ENCODE measurements around the gene SLITRK3.
"Not testable (repeated sequence)": the region's sequence is repeated elsewhere in the genome, so short reads cannot be mapped to it uniquely, and the experiment has no call there.

SLITRK3 gene

DNA sequence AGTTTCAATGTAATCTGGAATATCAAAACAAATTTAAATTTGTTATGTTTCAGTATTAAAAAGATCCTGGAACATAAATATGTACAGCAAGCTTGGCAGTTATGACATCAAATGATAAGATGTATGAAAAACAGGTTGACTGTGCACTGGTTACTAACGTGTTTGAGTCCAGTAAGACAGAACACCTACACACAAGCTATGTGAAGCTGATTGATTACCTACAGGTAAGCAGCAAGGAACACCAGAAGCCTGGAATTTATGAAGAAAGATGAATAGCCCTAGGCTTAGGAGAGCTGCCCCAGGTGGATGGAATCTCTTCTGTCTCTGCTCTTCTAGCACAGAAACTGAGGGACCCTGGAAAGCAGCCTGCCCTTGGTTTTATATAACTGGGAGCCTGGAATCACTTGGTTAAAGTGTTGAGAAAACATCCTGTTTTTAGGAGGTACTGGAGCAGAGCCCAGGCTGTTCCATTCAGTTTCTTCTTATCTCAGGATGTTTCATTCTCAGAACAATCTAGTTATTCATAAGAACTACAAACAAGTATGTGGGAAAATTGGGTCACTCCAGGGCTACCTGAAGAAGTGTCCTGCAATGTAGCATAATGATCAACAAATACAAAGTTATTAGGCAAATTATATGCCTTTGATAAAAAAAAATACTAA, 36.3 kb downstream of the SLITRK3 start:
- TF ChIP-seq, protein P1, sequence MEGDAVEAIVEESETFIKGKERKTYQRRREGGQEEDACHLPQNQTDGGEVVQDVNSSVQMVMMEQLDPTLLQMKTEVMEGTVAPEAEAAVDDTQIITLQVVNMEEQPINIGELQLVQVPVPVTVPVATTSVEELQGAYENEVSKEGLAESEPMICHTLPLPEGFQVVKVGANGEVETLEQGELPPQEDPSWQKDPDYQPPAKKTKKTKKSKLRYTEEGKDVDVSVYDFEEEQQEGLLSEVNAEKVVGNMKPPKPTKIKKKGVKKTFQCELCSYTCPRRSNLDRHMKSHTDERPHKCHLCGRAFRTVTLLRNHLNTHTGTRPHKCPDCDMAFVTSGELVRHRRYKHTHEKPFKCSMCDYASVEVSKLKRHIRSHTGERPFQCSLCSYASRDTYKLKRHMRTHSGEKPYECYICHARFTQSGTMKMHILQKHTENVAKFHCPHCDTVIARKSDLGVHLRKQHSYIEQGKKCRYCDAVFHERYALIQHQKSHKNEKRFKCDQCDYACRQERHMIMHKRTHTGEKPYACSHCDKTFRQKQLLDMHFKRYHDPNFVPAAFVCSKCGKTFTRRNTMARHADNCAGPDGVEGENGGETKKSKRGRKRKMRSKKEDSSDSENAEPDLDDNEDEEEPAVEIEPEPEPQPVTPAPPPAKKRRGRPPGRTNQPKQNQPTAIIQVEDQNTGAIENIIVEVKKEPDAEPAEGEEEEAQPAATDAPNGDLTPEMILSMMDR (IDR thresholded peaks at IDR 0.05; ENCODE audit: insufficient read depth, low read length, poor library complexity, severe bottlenecking), result no peak
- DNase-seq (ENCODE audit: extremely low read depth, insufficient read length), result no peak

DNA sequence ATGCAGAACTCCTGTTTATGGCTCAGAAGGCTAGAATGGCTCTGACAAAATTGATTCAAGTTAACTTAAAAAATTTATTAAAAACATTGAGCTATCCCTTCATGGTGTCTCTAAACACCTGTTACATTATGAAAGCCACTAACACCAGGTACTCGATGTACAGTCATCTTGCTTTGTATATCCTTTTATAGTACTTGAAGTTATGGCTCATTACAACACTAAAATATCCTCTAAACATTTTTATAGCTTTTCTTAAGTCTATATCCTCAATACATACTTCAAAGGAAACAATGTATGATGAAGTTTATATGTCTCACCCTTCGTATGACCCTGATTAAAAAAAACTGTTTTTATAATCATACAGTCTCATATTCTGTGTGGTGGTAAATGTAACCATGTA, 38.2 kb downstream of the SLITRK3 start:
- Histone ChIP-seq H3K27me3 (replicated peaks; ENCODE audit: control insufficient read depth, insufficient read depth, low read length) (no peaks in the 10 kb centered on the region), H3K36me3 (ENCODE audit: control insufficient read depth, insufficient read depth, low read length) (no peaks in the 10 kb centered on the region), H3K4me3 (replicated peaks; ENCODE audit: low read depth, low read length) (no peak overlapping the region)
- TF ChIP-seq, protein P1 (IDR thresholded peaks at IDR 0.05; ENCODE audit: insufficient read depth, low read length, poor library complexity, severe bottlenecking), result no peak
- DNase-seq (ENCODE audit: extremely low read depth, insufficient read length), result no peak

More for the DNA sequence above, 36.3 kb downstream of the SLITRK3 start:
- no peaks in the 10 kb centered on the region for H3K36me3 ChIP-seq (ENCODE audit: control insufficient read depth, insufficient read depth, low read length)
- no peak overlapping the region for H3K4me3 ChIP-seq (replicated peaks; ENCODE audit: low read depth, low read length)
- no peaks in the 10 kb centered on the region for H3K27me3 ChIP-seq (replicated peaks; ENCODE audit: control insufficient read depth, insufficient read depth, low read length)

DNA sequence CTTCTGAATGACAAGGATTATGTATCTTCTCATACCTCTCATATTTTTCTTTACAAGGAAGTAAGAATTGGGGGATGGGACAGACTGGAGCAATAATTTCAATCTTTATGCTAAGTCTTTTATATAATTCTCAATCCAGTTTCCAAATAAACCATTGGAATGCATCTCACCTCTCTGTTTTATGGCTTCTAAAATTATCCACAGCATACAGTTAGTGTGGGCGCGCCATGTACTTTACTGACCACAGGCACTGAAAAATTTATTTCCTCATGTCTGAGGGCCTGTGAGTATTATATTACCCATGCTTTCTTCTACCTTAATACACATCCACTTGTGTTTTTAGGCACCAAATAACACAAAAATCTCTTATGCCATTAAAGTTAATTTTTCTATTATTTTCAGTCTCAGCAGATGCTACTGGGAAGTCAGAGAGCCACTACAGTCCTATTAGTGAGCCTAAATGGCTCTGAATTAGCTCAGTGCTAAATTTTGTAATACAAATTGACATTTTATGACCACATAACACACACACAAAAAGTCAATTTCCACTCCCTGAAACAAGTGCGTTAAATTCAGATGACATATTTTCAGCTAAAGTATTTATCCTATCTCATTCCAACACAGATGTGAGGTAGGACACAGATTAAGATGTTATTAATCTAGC, 39.3 kb downstream of the SLITRK3 start:
- TF ChIP-seq, protein P1 (IDR thresholded peaks at IDR 0.05; ENCODE audit: insufficient read depth, low read length, poor library complexity, severe bottlenecking), result no peak
- H3K4me3 ChIP-seq (replicated peaks; ENCODE audit: low read depth, low read length), result no peak overlapping the region
- no peaks in the 10 kb centered on the region for H3K36me3 ChIP-seq (ENCODE audit: control insufficient read depth, insufficient read depth, low read length)

DNA sequence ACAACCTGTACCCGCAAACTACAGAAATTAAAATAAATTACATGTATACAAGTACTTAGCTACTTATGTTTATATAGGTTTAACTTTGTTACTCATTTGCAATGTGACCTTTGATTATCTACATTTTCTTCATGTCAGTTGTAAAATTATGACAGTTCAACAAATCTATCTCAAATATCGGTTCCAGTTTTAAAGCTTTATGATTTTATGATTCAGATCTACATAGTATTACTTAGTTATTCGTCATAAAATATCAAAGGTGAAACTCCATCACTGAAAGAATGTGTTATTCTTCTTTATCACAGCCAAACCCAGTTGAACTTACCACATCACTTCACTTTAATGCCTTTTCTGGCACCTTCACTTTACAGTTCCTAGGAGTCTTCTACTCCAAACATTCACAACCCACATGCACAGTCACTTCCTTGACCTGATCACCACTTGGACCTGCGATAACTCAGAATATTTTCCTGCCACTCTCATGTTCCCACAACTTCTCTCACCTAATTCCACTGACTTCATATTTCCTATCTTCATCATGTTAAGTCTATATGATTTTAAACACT, 47.2 kb downstream of the SLITRK3 start:
- no peak for DNase-seq (ENCODE audit: extremely low read depth, insufficient read length)
- no peaks in the 10 kb centered on the region for H3K36me3 ChIP-seq (ENCODE audit: control insufficient read depth, insufficient read depth, low read length)
- no peaks in the 10 kb centered on the region for H3K27me3 ChIP-seq (replicated peaks; ENCODE audit: control insufficient read depth, insufficient read depth, low read length)
- H3K4me3 ChIP-seq (replicated peaks; ENCODE audit: low read depth, low read length), result no peak overlapping the region
- TF ChIP-seq, protein P1 (IDR thresholded peaks at IDR 0.05; ENCODE audit: insufficient read depth, low read length, poor library complexity, severe bottlenecking), result no peak

More for the DNA sequence above, 39.3 kb downstream of the SLITRK3 start:
- no peaks in the 10 kb centered on the region for H3K27me3 ChIP-seq (replicated peaks; ENCODE audit: control insufficient read depth, insufficient read depth, low read length)
- no peak for DNase-seq (ENCODE audit: extremely low read depth, insufficient read length)

DNA sequence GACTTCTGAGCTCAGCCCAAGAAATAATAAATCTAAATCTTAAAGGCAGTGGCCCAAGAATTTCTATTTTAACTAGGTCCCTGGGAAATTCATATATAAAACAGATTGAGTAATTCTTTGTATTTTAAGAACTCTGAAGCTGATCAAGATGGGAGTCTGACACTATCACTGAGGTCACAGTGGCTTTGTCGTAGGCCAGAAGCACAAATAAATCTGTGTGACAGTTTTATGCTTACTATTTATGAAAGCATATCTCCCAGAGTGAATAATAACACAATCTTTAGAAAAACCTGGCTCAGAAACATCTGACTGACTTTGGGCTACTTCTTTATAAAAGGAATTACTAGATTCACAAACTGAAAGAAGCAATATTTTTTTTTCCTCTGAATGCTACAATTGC, 51.9 kb downstream of the SLITRK3 start:
- no peak for DNase-seq (ENCODE audit: extremely low read depth, insufficient read length)
- Histone ChIP-seq H3K27me3 (replicated peaks; ENCODE audit: control insufficient read depth, insufficient read depth, low read length) (no peaks in the 10 kb centered on the region), H3K4me3 (replicated peaks; ENCODE audit: low read depth, low read length) (no peak overlapping the region), H3K36me3 (ENCODE audit: control insufficient read depth, insufficient read depth, low read length) (no peaks in the 10 kb centered on the region)
- TF ChIP-seq, protein P1 (IDR thresholded peaks at IDR 0.05; ENCODE audit: insufficient read depth, low read length, poor library complexity, severe bottlenecking), result no peak

DNA sequence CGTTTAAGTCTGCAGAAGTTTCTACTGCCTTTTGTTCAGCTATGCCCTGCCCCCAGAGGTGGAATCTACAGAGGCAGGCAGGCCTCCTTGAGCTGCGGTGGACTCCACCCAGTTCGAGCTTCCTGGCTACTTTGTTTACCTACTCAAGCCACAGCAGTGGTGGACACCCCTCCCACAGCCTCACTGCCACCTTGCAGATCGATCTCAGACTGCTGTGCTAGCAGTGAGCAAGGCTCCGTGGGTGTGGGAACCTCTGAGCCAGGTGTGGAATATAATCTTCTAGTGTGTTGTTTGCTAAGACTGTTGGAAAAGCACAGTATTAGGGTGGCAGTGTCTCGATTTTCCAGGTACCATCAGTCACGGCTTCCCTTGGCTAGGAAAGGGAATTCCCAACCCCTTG, 56.3 kb downstream of the SLITRK3 start:
- H3K36me3 ChIP-seq (ENCODE audit: control insufficient read depth, insufficient read depth, low read length); H3K27me3 ChIP-seq (replicated peaks; ENCODE audit: control insufficient read depth, insufficient read depth, low read length); H3K4me3 ChIP-seq (replicated peaks; ENCODE audit: low read depth, low read length); DNase-seq (ENCODE audit: extremely low read depth, insufficient read length): not testable (repeated sequence)

All from GM06990 (cell line).